GM19372 (cell line): Measurements from ENCODE around the gene TLE6.
"Not testable (repeated sequence)": the region's sequence is repeated elsewhere in the genome, so short reads cannot be mapped to it uniquely, and the experiment has no call there.

Experiments
- ATAC-seq: cut with Tn5 transposase; IDR thresholded peaks from one replicate; pipeline ENCODE4 v1.9.1; 2021; ENCODE audit warnings: mild to moderate bottlenecking, low read depth, moderate library complexity; ENCODE audit not compliant: unreplicated experiment

TLE6 gene

GRCh38 chr19:3001235-3001800 is 24.0 kb downstream of the TLE6 start:
- no peak for ATAC-seq

- no peak for ATAC-seq
Observed at GRCh38 chr19:3003046-3003445, 25.7 kb downstream of the TLE6 start.

DNA sequence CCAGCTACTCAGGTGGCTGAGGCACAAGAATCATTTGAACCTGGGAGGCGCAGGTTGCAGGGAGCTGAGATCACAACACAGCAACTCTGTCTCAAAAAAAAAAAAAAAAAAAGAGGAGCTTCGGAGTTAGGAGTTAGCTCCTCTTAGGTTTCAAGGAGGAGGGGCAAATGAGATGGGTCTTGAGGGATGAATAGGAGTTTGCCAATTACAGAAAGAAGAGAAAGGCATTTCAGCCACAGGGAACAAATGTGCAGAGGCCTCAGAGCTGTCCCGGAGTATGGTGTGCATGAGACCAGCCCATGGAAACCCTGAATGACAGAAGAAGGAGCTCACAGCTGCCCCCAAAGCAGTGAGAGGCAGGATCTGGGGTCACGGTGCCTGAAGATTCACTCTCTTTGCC is 27.2 kb downstream of the TLE6 start:
- no peak for ATAC-seq

DNA sequence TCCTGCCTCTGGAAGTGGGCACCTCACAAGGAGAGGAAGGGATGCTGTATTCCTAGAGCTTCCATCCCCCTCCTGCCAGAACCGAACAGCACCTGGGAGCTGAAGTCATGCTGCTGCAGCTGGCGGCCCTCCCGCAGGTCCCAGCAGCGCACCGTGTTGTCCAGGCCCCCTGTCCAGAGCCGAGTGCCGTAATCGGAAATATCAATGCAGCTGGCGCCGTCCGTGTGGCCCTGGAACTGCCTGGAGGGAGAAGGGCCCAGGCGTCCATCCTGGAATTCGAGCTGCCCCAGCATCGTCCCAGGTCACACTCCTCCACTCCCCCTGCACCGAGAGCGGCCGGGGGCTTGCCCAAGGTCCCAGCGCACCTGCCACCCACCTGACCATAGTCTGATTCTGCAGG is 28.0 kb downstream of the TLE6 start:
- ATAC-seq: no peak

GRCh38 chr19:3006075-3006767 is 28.9 kb downstream of the TLE6 start:
- ATAC-seq: no peak

GRCh38 chr19:3007975-3008374 is 30.6 kb downstream of the TLE6 start:
- no peak for ATAC-seq

GRCh38 chr19:3008994-3009393 is 31.6 kb downstream of the TLE6 start:
- ATAC-seq: no peak

DNA sequence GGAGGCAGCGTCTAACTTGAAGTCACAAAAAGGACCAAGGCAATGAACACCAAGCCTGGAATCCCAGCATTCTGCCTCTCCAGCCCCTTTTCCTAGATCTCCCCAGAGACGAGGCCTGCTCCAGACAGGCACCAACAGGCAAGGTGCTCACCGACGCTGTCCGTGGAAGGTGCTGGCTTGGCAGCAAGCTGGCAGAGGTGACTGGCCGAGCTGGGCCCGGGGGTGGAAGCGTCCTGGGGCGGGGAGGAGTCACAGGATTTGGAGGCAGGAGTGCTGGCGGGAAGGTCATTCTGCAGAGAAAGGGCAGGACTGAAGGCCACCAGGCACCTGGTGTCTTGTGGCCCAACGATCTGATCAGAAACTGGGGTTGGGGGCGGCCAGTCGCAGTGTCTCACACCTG is 33.5 kb downstream of the TLE6 start:
- ATAC-seq: no peak

DNA sequence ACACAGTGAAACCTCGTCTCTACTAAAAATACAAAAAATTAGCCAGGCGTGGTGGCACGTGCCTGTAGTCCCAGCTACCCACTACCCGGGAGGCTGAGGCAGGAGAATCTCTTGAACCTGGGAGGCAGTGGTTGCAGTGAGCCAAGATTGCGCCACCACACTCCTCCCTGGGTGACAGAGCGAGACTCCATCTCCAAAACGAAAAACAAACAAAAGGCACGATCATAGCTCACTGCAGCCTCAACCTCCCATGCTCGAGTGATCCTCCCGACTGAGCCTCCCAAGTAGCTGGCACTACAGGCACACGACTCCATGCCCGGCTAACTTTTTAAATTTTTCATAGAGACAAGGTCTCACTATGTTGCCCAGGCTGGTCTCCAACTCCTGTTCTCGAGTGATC is 34.7 kb downstream of the TLE6 start:
- ATAC-seq: not testable (repeated sequence)

DNA sequence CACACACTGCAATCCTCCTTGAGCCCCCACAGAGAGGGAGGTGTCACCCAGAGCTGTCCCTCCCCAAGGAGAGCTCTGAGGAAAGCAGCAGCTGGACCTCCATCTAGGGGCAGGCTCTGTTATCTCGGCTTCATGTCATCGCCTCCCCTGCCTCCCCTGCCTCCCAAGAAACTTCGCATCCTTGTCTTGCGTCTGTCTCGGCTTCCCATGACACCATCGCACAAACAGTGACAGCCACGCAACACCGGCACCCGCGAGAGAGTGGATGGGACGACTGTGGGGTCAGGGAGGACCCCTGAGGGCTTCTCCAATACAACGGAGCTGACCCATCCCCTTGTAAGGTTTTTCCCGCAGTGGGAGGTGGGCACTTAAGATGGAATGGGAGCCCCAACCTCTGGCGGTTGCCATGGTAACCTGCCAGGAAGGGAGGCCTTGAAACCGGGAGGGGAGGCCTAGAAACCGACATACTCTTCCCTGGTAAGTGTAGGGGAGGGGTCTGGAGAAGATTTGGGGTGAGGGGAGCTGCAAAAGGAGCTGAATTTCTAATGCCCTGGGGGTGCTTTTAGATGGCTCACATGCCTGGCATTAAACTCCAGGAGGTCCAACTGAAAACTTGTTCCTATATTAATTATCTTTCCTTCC is 35.4 kb downstream of the TLE6 start:
- ATAC-seq: no peak

DNA sequence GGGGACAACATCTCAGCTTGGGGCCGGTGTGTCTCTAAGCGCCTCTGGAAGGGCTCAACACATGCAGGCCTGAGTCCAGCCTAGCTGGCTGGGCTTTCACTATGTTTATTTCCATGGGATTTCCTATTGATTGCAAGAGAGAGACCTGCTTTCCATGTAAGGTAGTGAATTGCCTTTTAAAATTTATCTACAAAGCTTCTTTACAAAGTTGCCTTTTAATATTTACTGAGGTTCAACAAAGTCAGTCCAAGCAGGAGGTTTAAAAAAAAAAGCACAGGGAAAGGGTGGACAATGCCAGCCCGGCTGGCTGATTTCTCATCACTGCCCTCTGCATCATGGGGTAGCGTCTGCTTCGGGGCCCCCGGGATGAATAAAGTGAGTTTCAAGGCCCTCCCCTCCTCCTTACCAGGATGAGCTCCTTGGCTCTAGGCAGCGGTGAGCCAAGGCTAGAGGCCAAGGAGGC is 35.9 kb downstream of the TLE6 start:
- ATAC-seq: no peak

- no peak for ATAC-seq
Observed at GRCh38 chr19:3014135-3014534, 36.8 kb downstream of the TLE6 start.

DNA sequence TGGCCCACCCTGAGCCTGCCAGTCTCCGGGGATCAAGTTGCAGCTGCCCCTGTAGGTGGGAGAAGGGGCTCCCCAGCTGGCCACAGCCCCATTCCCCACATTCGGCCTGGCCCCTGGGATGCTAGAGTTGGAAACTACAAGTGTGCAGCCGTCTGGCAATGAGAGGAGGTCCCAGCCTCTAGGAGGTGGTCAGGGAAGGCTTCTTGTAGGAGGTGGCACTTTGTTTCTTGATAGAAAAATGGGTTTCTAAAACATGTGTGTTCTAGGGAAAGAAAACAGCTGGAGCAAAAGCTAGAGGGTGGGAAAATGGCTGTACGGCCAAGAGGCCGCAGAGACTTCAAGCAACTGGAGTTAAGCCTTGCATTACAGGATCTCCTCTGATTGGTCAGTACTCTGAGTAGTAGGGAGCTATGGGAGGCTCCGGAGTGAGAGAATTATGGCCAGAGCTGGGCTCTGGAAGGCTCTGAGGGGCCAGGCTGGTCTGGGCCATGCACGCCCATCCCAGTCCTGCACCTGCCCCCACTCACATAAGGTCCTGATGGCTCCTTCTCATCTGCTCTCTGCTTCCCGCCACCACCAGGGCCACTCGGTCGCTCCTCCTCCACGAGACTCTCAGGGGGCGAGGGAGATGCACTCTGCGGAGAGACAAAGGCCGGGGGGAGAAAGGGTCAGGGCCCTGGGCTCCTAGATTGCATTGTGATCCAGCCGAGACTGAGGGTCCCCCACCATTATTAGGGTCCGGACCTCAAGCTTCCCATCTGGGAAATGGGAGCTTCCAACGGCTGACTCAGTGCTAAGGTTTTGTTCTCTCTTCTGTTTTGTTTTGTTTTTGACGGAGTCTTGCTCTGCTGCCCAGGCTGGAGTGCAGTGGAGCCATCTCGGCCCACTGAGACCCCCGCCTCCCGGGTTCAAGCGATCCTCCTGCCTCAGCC is 38.0 kb downstream of the TLE6 start:
- ATAC-seq: no peak

DNA sequence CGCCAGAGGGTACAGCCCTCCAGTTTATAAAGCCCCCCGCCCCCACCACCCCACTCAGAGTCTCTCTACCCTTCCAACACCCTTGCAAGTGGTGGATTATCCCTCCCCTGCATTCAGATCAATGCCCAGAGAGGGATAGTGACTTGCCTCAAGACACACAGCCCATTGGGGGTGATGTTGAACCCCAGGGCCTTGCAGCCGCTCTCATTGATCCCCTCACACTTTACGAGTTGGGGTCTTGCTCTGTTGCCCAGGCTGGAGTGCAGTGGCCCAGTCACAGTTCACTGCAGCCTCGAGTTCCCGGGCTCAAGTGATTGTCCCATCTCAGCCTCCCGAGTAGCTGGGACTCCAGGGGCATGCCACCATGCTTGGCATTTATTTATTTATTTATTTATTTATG is 40.6 kb downstream of the TLE6 start:
- no peak for ATAC-seq

- ATAC-seq: no peak
Observed at GRCh38 chr19:3019211-3019854, 42.0 kb downstream of the TLE6 start.

- ATAC-seq: no peak
Observed at GRCh38 chr19:3020321-3020960, 43.1 kb downstream of the TLE6 start.

DNA sequence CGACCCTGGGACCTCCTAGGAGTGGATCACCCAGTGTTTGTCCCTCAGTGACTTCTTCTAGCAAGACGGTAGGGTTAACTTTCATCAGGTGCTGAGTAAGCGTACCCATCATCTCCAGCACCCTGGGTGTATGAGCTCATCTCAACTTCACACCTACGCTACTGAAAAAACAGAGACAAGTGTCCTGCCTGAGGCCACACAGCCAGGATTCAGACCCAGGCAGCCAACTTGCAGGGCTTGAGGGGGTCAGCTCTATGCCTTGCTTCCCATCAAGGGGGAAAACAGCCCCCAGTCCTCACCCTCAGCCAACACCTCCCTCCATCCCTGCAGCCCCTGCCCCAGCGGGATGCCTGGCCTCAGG is 47.1 kb downstream of the TLE6 start:
- ATAC-seq: no peak

- ATAC-seq: no peak
Observed at GRCh38 chr19:3024870-3025548, 47.6 kb downstream of the TLE6 start.

- no peak for ATAC-seq
Observed at GRCh38 chr19:3025549-3025886, 48.2 kb downstream of the TLE6 start.

DNA sequence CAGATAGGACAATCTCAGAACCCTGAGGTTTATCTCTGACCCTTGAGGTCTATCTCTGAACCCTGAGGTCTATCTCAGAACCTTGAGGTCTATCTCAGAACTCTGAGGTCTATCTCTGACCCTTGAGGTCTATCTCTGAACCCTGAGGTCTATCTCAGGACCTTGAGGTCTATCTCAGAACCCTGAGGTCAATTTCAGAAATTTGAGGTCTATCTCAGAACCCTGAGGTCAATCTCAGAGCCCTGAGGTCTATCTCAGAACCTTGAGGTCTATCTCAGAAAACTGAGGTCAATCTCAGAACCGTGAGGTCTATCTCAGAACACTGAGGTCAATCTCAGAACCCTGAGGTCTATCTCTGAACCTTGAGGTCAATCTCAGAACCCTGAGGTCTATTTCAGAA is 49.4 kb downstream of the TLE6 start:
- ATAC-seq: no peak
